Measurements from ENCODE around the gene TP53.
"Not testable (repeated sequence)": the region's sequence is repeated elsewhere in the genome, so short reads cannot be mapped to it uniquely, and the experiment has no call there.

The TP53 gene

GRCh38 chr17:7673239-7673638, 14.1 kb downstream of the TP53 start:
- no peak for DNase-seq

DNA sequence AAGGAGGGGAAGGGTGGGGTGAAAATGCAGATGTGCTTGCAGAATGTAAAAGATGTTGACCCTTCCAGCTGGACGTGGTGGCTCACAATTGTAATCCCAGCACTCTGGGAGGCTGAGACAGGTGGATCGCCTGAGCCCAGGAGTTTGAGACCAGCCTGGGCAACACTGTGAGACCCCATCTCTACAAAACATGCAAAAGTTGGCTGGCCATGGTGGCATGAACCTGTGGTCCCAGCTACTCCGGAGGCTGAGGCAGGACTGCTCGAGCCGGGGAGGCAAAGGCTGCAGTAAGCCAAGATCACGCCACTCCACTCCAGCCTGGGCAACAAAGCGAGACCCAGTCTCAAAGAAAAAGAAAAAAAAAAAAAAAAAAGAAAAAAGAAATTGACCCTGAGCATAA, 18.8 kb downstream of the TP53 start:
- DNase-seq: no peak

DNA sequence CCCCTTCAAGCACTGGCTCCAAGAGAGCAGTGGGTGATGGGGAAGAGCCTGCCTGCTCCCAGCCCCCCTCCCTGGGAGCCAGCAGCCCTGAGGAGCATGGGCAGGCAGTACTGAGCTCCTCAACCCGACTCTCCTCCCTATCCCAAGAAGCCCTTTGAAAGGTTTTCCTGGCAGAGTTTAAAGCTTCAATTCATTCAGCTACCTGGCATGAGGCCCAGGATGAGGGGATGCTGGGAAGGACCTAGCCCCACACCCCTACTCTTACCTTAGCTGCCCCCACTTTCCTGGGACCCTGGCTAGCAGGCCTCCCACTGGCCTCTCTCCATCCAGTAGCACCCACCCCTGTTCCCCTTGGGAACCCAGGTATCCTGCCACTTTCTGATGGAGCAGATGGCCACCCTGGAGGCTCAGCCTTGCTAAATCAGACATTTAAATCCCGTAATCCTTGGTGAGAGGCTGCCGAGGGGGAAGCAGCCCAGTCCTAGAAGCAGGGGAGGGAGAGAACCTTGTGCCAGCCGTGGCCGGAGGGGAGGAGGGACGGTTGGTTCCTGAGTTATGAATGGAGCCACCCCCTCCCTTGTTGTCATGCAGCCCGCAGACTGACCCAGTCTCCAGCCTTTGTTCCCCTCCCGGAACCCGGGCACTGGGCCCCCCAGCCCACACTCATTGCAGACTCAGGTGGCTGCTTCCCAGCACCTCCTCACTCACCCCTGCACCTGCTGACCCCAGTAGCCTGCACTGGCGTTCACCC, 19.5 kb downstream of the TP53 start:
- DNase-seq: no peak

GRCh38 chr17:7656958-7657609, 30.2 kb downstream of the TP53 start:
- no peak for DNase-seq

DNA sequence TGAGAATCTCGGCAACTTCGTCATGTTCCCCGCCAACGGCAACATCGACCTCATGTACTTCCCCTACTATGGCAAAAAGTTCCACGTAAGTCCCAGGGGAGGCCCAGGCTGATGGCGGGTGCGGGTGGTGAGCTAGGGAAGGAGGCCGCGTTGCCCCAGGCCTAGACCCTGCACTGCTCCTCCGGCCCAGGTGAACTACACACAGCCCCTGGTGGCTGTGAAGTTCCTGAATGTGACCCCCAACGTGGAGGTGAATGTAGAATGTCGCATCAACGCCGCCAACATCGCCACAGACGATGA, 31.8 kb downstream of the TP53 start:
- DNase-seq: no peak

DNA sequence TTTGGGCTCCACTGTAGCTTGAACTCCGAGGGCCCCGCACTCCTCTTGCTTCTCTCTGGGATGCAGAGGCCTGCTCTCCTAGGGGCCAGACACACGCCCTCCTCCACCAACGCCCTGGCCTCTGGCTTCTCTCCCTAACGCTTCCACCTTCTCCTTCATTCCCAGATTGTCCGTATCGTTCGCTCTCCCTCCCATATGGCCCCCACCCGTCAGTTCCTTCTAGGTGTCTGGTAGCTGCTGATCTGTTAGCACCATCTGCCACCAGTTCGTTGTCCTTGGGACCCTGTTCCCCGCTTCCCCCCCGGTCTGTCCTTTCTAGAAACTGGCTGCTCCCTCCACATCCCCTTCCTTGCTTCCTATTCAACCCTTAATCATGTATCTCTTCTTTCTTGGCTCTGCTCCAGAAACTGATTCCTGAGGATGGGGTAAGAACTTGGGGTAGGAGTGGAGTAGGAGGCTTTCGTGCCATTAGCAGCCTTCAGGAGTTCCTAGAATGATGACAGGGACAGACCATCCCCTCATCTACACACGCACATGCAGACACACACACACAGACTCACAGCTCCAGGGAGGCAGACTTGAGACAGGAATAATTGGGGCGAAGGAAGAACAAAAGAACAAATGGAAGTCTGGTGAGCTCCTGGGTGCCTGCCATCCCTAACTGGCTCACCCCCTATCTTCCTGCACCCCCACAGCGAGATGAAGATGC, 32.3 kb downstream of the TP53 start:
- DNase-seq: peak; percentile 12

- no peak for DNase-seq
Observed at GRCh38 chr17:7652388-7653356, 34.6 kb downstream of the TP53 start.

DNA sequence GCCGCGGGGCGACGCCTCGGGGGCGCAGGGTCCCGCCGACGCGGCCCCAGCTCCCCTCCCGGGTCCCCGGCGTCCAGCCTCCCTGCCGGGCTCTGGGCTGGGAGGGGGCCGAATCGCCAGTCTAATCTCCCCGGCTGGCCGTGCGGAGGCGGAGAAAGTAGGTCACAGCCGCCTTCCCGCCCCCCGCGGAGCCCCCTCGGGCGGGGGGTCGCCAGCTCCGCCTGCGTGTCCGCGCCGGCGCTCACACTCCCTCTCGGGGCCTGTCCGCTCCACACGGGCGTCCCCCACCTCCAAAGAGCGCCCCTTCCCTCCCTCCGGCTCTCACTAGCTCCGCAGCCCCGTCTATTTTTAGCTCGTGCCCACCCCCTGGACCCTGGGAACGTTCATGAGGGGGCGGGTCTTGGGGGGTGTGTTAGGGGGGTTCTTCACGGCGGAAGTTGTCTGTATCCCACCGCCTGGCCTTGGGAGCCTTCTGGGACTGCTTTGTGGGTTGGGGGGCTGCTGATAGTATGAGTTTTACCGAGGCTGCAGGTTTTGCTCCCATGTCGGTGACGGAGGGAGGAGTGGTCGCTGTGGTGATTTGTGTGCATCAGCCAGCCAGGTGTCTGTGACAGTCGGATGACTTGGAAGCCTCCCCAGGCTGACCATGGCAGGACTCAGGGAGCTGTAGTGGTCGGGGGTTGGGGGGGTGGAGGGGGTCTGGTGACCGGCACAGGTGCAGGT, 35.5 kb downstream of the TP53 start:
- peak; percentile 38 for DNase-seq

- DNase-seq: no peak
Observed at GRCh38 chr17:7651097-7651664, 36.1 kb downstream of the TP53 start.

DNA sequence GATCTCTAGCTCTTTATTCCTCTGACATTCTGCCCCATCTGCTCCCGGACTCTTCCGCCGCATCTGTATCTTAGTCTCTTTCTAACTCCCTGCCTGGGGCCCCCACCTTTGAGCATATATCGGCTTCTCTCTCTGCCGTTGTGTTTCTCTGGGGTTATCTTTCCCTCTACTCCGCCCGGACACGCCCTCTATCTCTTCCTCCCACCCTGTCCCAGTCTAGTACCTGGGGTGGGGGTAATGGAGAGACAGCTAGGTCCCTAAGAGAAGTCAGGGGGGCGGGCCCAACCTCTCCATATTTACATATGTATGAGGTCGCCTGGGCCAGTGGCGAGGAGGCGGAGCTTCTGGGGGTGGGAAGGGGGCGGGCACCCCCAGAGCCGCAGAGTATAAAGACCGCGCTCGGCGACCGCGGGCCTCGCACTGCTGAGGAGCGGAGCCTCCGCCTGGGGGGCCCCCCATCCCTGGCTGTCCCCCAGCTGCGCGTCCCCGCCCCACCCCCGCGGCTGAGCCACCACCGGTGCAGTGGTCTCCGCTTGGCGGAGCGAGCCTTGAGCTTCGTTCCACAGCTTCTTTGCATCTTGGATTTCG, 36.7 kb downstream of the TP53 start, which contains the start of gene ATP1B2:
Gene ATP1B2, plus strand, starts transcription at position 418 of the 588 bp plus-strand sequence. CDS start 593 bp downstream, outside the sequence.
- peak; percentile 75 for DNase-seq

DNA sequence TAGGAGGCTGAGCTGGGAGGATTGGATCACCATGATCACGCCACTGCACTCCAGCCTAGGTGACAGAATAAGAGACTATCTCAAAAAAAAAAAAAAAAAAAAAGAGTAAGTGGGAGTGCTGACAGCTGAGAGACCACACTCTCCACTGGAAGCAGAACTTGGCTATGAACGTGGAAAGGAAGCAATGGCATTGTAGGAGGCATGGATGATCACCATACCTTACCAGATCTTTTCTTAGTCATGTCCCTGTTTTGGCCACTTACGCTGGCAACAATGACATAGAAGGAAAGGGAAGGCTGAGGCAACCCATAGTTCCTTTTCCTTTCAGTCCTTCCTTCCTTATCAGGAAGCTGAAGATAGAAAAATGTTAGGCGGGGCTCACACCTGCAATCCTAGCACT, 40.3 kb downstream of the TP53 start:
- no peak for DNase-seq

- no peak for DNase-seq
Observed at GRCh38 chr17:7646457-7646856, 40.8 kb downstream of the TP53 start.

DNA sequence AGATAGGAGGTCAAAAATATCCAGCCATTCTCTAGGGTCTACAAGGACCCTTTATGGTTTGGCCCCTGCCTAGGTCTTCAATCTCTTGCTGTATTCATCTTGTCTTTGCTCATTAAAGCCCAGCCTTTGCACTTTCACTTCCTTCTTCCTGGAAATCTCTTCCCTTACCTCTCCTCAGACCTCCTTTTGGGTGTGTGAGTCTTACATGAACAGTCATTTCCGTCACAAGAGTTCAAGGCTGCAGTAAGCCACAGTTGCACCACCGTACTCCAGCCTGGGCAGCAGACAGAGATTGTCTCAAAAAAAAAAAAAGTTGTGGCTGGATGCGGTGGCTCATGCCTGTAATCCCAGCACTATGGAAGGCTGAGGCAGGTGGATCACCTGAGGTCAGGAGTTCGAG, 42.5 kb downstream of the TP53 start:
- no peak for DNase-seq

DNA sequence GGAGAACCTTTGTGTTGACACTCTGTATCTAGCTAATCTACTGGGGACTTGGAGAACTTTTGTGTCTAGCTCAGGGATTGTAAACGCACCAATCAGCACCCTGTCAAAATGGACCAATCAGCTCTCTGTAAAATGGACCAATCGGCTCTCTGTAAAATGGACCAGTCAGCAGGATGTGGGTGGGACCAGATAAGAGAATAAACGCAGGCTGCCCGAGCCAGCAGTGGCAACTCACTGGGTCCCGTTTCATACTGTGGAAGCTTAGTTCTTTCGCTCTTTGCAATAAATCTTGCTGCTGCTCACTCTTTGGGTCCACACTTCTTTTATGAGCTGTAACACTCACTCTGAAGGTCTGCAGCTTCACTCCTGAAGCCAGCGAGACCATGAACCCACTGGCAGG, 45.7 kb downstream of the TP53 start:
- not testable (repeated sequence) for DNase-seq

DNA sequence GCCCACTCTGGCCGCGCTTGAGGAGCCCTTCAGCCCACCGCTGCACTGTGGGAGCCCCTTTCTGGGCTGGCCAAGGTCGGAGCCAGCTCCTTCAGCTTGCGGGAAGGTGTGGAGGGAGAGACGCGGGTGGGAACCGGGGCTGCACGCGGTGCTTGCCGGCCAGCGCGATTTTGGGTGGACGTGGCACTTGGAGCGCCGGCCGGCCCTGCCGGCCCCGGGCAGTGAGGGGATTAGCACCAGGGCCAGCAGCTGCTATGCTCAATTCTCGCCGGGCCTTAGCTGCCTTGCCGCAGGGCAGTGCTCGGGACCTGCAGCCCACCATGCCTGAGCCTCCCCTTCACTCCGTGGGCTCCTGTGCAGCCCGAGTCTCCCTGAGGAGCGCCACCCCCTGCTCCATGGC, 46.5 kb downstream of the TP53 start:
- no peak for DNase-seq

GRCh38 chr17:7636163-7636562, 51.1 kb downstream of the TP53 start:
- no peak for DNase-seq

DNA sequence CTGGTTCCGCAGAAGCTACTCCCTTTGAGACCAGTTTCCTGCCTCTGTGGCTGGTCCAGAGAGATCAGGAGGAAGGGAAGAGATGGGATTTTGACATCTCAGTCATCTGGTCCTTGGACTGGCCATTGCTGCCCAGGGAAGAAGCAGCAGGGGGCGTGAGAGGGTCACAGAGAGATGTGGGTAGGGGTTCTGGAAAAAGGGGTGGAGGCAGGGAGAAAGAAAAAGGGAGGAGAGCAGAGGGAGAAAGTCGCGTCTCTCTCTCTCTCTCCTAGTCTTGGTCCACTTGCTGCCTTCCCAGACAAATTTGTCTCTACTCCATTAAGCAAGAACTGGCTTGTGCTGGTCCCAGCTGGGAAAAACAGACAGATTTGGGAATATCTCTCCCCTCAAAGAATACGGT, 52.9 kb downstream of the TP53 start:
- peak; percentile 12 for DNase-seq

DNA sequence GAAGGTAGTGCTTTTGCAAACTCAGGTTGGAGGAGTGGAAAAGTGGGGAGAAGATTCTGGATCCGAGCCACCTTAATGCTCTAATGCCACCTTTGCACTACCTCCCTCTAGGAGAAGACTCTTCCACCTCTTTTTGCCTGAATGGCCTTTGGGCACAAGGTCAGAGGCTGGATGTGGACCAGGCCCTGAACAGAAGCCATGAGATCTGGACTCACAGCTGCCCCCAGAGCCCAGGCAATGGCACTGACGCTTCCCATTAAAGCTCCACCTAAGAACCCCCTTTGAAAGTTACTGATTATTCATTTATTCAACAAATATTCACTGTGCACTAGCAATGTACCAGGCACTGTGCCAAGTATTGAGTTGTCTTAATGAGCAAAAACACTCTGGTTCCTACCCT, 54.2 kb downstream of the TP53 start:
- DNase-seq: no peak

- DNase-seq: peak; percentile 49
Observed at GRCh38 chr17:7632492-7632894, 54.8 kb downstream of the TP53 start.

- DNase-seq: no peak
Observed at GRCh38 chr17:7631398-7632380, 55.6 kb downstream of the TP53 start.

Data from NCI-H69 (cell line).